Jurkat, Clone E6-1 (cell line): ENCODE data around the gene SH3TC1.

Experiments
- DNase-seq: peaks from one replicate; pipeline ENCODE4 v3.0.0-alpha.2; 2011; ENCODE audit warnings: low read depth, low spot score
- H3K4me3 ChIP-seq: 2 replicates; pipeline ENCODE4 v1.5.1; 2011; ENCODE audit warnings: mild to moderate bottlenecking, low read length, control low read depth, moderate library complexity

Gene SH3TC1

DNA sequence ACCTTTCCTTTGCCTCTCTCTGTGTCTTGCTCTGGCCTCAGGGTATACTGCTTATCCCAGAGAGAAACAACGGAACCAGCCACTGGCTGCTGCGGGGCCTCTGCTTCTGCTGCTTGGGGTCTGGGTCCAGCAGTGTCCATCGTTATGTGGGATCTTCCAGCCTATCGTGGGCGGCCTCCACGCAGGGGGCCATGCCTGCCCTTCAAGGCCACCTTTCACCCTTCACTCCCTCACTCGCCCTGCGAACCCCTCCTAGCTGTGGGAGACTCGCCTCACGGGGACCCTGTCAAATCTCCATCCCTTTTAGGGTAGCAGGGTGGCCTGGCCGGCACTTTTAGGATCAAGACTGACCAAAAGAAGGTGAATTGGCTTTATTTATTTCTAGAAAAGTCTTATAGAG lies 21.1 kb upstream of the SH3TC1 start:
- H3K4me3 ChIP-seq = no peak overlapping the region
- DNase-seq = no peak

DNA sequence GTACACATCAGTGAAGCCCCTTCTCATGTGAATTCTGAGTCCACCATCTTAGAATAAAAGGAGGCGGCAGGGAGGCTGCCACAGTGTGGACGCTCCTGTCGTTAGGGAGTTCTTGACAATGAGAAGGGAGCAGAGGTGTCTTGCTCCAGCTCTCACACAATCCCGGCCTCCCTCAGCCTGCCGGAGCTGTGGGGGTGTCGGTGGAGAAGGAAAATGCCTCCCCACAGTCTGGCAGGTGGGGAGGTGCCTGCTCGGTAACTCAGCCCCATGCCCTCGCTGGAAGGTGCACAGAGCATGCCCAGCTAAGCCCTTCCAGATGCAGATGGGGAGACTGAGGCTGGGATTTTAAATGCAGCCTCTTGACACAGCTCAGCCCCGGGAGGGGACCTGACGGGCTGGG lies 20.0 kb upstream of the SH3TC1 start:
- no peak overlapping the region for H3K4me3 ChIP-seq
- no peak for DNase-seq

DNA sequence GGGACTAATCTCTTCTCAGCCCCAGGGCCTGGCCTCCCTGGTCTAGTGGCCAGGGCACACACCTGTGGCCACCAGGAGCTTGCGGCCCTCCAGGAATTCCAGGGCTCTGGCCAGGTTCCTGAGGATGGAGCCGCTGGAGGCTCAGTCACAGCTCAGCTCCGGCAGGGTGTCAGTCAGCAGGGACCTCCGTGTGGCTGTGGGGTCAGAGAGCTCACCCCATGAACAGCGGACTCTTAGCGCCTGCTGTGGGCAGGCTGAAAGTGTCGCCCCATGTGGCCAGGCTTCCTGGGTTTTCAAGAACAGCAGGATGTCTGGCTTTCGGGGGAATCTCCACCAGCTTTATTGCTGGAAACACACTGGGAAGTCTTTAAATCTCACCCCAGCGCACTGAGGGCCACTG lies 19.3 kb upstream of the SH3TC1 start:
- H3K4me3 ChIP-seq = no peak overlapping the region
- DNase-seq = no peak

DNA sequence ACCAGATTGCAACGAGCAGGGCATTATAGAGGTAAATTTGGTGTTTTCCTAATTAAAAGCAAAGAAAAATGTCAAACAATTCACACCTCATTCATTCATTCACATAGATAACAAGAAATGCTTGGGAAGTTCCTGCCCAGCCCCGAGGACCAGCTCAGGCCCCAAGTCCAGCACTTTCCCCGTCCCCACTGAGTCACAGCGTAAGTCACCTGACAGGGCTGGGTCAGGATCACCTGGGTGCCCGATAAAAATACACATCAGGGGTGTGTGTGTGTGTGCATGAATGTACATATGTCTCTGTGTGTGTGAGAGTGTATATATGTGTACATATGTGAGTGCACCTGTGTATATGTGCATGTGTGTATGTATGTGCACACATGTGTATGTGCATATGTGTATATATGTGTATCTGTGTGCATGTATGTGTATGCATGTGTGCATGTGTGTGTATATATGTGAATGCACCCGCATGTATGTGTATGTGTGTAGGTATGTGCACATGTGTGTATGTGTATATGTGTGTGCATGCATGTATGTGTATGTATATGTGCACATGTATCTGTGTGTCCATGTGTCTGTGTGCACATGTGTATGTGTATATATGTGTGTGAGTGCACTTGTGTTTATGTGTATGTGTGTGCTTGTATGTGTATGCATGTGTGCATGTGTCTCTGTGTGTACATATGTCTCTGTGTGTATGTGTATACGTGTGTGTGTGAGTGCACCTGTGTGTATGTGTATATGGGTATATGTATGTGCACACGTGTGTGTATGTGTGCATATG lies 18.6 kb upstream of the SH3TC1 start:
- no peak for DNase-seq
- H3K4me3 ChIP-seq = no peak overlapping the region

DNA sequence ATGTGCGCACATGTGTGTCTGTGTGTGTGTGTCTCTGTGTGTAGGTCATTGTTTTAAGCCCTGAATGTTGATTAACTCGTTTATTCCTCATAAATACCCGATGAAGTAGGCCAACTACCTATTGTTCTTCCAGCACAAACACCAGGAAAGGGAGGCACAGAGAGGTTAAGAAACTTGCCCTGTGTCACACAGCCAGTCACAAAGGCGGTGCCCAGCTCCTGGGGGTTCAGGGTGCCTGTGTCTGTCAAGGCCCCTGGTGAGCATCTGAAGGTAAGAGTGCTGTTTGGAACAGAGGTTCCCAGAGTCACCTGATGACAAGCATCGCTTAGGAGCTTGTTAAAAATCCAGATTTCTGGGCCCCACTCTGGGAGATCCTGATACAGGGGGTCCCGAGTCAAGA lies 18.0 kb upstream of the SH3TC1 start:
- DNase-seq = no peak
- no peak overlapping the region for H3K4me3 ChIP-seq

DNA sequence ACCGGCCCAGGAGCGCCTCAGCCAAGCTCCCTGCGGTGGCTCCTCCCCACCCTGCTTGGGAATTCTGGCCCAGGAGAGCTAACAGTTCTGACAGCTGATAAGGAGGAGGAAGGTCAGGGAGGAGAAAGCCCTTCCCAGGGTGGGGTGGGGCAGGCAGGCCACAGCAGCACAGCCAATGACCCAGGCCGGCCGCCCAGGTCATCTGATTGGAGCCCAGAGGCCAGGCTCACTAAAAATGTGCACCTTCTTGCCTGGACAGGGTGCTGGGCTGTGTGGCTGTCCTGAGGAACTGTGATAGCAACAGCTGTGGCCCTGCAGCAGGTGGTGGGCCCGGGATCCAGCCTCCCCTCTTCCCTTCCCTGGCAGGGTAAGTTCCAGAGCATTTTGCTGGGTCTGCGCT lies 17.2 kb upstream of the SH3TC1 start:
- DNase-seq = no peak

DNA sequence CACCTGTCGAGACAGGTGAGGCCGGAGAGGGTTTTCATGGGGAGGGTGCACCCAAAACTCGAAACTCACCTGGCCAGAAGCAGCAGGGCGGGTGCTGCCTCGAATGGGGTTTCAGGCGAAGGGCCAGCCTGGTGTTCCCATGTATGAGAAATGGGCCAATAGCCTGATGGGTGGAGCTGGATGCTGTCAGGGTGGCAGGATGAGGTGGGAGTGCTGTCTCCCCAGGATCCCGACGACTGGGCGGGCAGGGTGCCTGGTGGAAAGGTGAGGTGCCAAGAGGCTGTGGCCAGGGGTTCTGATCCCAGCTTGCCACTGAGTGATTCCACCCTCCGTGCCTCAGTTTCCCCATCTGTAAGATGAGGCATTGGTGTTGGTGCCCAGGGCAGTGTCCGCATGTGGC lies 16.8 kb upstream of the SH3TC1 start:
- no peak for DNase-seq
- H3K4me3 ChIP-seq = no peak overlapping the region

More for the DNA sequence above, 17.2 kb upstream of the SH3TC1 start:
- no peak overlapping the region for H3K4me3 ChIP-seq

DNA sequence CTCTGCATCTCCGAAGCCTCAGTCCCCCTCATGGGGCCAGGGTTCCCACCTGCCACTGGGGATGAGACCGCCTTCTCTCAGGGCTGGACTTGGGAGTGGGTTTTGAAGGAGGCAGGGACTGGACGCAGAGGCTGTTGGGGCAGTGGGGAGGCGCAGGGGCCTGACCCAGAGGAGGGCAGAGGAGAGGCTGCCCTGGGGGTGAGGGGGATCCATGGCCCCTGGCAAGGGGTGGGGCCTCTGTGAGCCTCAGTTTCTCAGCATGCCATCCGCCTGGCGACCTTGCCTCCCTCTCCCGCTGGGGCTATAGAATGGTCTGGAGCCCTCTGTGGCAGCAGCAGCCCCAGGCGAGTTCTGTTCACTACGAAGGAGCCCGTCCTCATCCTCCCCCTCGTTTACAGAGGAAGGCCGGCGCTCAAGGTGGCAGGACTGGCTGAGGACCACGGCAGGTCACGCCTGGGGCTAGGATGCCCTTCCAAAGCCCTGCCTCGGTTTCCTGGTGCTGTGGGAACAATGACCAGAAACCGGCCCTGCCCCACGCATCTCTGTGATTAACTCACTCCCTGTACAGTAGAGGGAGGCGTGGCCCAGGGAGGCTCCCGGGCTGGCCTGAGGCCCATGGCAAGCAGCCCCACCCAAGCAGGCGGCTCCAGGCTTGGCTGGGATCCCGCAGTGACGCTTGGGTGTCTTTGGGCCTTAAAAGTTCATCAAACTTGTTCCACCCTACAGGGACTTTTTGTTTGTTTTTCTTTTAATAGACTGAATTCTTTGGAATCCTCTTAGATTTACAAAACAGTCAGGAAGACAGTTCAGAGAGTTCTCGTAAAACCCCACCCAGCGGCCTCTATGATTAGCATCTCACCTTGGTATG lies 16.0 kb upstream of the SH3TC1 start:
- no peak for DNase-seq
- no peak overlapping the region for H3K4me3 ChIP-seq

DNA sequence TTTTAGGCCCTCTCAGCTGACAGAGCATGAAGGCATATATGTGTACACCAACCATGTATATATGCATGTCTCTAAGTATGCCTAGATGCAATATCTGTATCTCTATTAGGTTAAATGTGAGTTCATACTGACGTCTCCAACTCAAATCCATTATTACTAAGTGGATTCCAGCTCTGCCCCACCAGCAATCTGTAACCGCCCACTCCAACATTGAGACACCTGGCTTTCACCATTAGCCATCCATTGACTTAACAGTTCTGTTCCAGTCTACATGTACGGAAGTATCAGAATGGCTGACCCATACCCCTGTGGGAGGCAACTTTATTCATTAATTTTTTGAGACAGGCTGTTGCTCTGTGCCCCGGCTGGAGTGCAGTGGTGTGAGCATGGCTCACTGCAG lies 15.0 kb upstream of the SH3TC1 start:
- no peak overlapping the region for H3K4me3 ChIP-seq
- no peak for DNase-seq

DNA sequence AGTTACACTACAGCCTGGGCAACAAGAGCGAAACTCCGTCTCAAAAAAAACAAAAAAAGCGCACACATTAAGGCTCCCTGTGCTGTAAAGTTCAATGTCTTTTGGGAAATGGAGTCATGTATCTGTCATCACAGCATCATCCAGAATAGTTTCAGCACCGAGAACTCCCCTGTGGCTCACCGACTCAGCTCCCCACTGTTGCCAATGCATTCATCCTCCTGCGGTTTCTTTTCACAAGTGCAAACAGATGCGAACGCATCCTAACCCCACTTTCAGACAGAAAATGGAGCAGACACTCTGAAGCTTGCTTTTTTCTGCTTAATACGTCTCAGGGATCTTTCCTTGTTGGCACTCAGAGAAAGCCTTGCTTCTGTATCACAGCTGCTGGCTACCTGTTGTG lies 13.8 kb upstream of the SH3TC1 start:
- H3K4me3 ChIP-seq = no peak overlapping the region
- DNase-seq = peak; percentile 45

DNA sequence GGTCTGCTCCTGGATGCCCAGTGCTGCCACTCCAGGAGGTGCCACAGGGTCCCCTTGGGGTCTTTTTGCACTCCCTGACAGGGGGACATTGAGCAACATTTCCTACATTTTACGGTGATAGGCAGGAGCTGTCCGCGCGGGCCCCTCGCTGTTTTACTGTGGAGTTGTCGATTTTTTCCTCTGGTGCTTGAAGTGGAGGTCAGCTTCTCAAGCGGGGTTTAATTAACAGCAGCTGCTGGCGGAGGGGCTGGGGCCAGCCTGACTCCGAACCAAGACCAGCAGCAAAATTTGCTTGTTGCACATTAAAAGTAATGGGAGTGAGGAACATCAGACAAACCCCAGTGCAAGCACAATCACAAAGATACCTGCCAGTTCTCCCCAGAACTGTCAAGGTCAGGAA lies 13.2 kb upstream of the SH3TC1 start:
- DNase-seq = no peak
- H3K4me3 ChIP-seq = no peak overlapping the region

DNA sequence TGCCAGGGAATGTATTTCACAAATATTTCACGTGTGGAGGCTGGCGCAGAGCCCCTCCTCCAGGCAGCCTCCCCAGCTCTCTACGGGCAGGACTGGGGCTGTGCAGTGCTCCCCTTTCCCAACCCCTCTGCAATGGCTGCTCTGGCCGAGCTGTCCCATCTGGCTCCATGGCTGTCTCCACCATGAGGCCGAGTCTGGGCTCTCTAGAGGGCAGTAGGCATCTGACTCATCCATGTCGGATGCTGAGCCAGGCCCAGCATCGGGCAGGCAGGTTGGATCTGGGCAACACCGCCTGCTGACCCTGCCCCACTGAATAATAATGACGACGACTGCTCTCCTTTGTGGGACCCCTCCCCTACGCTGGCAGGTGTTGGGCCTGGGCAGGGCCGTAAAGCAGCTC lies 11.0 kb upstream of the SH3TC1 start:
- DNase-seq = no peak
- no peak overlapping the region for H3K4me3 ChIP-seq

DNA sequence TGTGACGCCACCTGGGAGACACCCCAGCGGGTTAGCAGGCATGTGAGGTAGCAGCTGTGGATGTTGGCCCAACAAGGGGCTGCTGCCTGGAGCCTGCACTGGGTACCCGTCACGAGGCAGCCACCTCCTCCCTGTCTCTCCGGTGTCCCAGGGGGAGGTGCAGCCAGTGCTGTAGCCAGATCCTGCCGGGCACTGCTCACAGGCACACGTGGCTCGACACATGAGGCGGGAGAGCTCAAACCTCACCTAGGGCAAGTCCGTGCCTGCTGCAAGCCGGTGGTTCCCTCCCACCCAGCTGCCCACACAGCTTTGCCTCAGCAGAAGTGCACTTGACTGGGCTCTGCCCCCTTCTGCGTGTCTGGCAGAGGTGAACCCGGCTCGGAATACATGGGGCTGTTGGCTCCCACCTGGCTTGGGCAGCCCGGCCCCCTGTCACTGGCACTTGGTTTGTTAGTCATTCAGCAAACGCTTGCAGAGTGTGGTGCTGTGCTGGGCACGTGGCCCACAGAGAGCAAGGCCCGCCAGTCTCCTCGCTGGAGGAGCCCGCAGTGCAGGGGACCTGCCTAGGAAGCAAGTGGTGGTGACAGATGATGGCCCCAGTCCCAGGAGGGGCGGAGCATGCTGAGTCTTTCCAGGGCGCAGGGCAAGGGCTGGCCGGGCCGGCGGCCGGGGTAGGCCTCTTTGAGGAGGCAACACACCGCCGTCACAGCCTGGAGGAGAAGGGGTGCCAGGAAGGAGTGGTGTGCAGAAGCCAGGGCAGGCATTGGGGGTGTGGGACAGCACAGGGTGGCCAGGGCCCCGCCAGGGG lies 10.1 kb upstream of the SH3TC1 start:
- H3K4me3 ChIP-seq = no peak overlapping the region
- no peak for DNase-seq

DNA sequence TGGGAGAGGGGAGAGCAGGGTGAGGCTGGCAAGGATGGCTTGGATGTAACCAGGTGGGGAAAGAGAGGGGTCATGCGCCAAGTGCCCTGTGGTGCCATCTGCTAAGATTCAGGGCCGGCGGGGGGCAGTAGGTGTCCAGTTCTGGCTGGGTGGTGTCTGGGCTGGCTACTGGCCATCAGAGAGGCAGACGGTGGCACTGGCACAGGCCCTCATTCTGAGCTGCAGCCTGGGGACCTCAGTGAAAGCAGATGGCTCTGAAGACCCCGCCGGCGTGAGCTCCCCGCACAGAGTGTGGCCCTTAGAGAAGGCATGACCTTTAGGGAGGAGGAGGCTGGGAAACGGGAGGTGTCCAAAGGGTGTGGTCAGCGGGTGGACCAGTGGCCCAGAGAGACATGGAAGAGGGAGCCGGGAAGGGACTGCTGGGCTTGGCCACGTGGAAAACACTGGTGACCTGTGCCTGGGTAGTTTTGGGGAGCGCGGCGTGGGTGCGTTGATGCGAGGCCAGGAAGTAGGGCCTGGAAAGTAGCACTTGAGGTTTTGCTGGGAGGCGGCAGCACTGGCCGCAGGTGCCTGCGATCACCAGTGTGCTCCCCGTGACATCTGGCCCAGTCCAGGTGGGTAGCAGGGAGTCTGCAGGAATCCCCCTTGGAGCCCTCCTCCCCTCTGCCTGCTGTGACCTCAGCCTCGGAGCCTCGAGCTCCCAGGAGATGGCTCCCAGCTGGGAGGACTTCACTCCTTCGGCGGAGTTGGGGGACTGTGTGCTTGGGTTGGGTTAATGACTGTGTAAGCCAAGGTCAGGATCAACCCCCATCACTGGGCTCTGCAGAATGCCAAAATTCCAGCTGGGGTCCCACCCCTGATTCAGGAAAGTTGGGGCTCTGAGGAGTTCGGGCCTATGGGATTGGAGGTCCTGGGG lies 9.3 kb upstream of the SH3TC1 start:
- DNase-seq = no peak
- no peak overlapping the region for H3K4me3 ChIP-seq

DNA sequence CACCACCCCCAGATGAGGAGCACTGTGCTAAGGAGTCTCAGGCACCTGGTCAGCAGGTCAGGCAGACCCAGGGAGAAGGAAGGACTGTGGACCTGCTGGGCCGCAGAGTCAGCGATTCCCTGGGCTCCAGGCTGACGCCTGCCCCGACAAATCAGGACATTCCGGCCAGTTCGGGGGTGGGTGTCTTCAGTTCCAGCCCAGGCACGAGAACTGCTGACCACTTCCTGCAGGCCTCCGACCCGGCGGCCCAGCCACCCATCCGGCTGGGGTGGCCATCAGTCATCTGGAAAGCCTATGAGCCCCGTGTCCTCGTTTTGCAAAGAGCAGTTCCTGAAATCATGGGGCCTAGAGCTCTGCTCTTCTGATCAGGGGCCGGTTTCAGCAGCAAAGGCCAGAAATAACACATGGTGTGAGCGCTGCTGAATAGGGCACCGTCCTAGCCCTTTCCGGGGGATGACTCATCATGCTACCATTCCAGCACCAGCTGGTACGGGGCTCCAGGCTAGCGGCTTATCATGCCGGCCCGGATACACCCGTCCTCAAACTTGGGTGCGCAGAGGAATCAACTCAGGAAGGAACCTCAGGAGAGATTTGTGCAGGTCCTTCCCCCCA lies 7.8 kb upstream of the SH3TC1 start:
- DNase-seq = no peak
- no peak overlapping the region for H3K4me3 ChIP-seq

DNA sequence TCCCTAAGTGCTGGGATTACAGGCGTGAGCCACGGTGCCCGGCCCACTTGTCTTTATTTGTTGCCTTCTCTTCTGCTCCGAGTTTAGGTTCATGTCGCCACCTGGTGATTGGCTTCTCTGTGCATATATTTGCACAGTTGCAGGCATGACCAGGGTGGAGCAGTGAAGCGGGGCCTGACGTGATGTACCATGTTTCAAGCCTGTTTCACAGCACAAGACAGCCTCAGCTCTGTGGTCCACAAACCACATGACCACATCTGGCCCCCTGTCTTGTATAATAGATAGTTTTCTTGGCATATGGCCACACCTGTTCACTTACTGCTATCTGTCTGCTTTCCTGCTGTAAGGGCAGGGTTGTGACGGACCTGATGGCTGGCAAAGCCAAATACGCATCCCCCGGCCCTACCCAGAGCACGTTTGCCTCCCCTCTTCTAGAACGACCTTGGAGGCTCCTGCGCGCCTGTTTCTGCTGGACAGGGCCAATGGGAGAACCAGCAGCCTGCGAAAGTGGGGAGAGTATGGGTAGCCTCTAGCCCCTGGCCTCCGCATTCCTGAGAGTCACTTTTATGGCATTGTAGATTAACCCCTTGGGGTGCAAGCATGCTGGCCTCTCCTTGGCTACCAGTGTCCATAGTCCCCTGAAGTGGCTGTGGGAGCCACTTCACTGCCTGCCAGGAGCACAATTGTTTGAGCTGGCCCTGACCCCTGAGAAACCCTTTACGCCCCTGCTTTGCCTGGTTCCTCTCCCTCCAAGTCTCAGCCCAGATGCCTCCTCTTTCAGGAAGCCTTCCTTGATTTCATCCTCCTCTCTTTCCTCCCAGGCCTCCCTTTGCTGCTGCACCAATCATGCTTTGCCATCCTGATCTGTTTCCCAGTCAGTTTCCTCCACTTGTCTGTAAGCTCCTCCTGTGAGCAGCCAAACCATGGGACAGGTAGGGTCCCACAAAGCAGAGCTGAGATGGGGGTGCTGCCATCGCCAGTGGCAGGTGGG lies 6.0 kb upstream of the SH3TC1 start:
- DNase-seq = peak; percentile 79
- no peak overlapping the region for H3K4me3 ChIP-seq
